ENCODE measurements around the gene MRPL45.
"Not testable (repeated sequence)": the region's sequence is repeated elsewhere in the genome, so short reads cannot be mapped to it uniquely, and the experiment has no call there.

MRPL45 gene
- 7.7 to 13.7 (median 11.9) reads per million in 3 donors for total RNA-seq

DNA sequence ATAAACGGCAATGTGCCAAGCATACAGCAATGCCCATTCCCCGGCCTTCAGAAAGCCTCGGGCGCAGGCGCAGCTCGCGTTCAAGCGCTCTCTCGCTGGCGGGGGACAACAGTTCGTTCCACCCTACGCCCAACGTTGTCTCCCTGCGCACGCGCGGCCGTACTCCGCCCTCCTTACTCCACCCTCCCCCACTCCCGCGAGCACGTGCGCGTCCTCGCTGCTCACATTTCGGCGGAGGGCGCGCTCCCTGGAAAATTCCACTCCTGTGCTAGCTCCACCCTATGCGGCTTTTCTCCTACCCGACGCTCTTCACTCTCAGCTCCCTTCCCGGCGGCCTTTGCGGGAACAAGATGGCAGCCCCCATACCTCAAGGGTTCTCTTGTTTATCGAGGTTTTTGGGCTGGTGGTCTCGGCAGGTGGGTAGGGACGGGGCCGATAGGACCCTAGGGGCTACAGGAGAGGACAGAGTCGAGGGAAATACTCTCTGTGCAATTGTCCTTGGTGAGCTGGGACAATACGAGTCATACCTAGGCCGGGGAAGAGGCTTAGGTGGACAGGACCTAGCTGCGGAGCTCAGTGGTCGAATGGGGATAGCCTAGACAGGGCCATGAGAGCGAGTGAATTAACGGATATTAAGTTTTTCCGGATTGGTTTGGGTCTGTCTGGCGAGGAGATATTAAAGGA lies at the start of gene MRPL45:
MRPL45 (plus strand) TSS at position 335 of the 684 bp plus-strand sequence; CDS start at position 351, 16 bp downstream.
- not testable (repeated sequence) for H3K9me3 ChIP-seq (ENCODE audit: control insufficient read depth, low read length)
- peak within 1 kb of the TSS; percentile 35 for H3K4me3 ChIP-seq (ENCODE audit: insufficient read depth, low read depth, low read length, poor library complexity, severe bottlenecking)
- DNase-seq: peak; percentile 92 to 93 (median 93)

DNA sequence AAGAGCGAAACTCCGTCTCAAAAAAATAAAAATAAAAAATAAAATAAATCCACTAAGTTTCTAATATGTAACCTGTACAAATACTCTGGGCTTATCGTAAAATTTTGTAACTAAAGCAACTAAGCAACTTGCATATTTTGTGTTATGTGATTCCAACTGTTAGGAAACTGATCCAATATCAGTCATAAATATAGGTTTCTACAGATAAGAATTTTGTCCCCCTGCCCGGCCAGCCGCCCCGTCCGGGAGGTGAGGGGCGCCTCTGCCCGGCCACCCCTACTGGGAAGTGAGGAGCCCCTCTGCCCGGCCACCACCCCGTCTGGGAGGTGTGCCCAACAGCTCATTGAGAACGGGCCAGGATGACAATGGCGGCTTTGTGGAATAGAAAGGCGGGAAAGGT lies 43.8 kb upstream of the MRPL45 start:
- not testable (repeated sequence) for H3K27me3 ChIP-seq (replicated peaks; ENCODE audit: control insufficient read depth, insufficient read depth, low read length, poor library complexity, severe bottlenecking); H3K36me3 ChIP-seq (ENCODE audit: control insufficient read depth, insufficient read depth, low read length); H3K9me3 ChIP-seq (ENCODE audit: control insufficient read depth, low read length); DNase-seq; H3K4me3 ChIP-seq (ENCODE audit: insufficient read depth, low read depth, low read length, poor library complexity, severe bottlenecking); H3K4me1 ChIP-seq (ENCODE audit: control insufficient read depth, insufficient read depth, low read length, poor library complexity, severe bottlenecking); H3K27ac ChIP-seq (ENCODE audit: insufficient read depth, low read length, poor library complexity, severe bottlenecking)

More for the DNA sequence above, at the start of gene MRPL45:
- not testable (repeated sequence) for H3K4me1 ChIP-seq (ENCODE audit: control insufficient read depth, insufficient read depth, low read length, poor library complexity, severe bottlenecking); H3K27me3 ChIP-seq (replicated peaks; ENCODE audit: control insufficient read depth, insufficient read depth, low read length, poor library complexity, severe bottlenecking); H3K36me3 ChIP-seq (ENCODE audit: control insufficient read depth, insufficient read depth, low read length)
- peak within 1 kb of the TSS; percentile 69 for H3K27ac ChIP-seq (ENCODE audit: insufficient read depth, low read length, poor library complexity, severe bottlenecking)

DNA sequence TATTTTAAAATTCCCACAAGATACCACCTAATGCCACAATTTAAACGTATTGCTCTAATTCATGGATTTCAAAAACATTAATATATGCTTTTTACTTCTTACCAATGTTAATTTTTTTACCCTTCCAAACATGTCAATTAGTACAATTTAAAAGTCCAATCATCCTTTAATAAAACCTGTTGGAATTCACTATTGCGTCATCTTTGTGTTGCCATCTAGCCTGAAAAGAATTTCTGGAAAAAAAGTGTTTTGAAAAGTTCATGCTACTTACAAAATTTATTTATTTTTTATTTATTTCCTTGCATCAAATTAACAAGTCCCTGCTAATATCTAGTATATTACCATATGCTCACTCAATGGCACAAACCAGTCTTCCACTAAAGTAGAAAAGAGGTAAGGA lies 42.6 kb upstream of the MRPL45 start:
- not testable (repeated sequence) for H3K27me3 ChIP-seq (replicated peaks; ENCODE audit: control insufficient read depth, insufficient read depth, low read length, poor library complexity, severe bottlenecking); DNase-seq; H3K36me3 ChIP-seq (ENCODE audit: control insufficient read depth, insufficient read depth, low read length); H3K4me1 ChIP-seq (ENCODE audit: control insufficient read depth, insufficient read depth, low read length, poor library complexity, severe bottlenecking); H3K9me3 ChIP-seq (ENCODE audit: control insufficient read depth, low read length); H3K4me3 ChIP-seq (ENCODE audit: insufficient read depth, low read depth, low read length, poor library complexity, severe bottlenecking); H3K27ac ChIP-seq (ENCODE audit: insufficient read depth, low read length, poor library complexity, severe bottlenecking)

DNA sequence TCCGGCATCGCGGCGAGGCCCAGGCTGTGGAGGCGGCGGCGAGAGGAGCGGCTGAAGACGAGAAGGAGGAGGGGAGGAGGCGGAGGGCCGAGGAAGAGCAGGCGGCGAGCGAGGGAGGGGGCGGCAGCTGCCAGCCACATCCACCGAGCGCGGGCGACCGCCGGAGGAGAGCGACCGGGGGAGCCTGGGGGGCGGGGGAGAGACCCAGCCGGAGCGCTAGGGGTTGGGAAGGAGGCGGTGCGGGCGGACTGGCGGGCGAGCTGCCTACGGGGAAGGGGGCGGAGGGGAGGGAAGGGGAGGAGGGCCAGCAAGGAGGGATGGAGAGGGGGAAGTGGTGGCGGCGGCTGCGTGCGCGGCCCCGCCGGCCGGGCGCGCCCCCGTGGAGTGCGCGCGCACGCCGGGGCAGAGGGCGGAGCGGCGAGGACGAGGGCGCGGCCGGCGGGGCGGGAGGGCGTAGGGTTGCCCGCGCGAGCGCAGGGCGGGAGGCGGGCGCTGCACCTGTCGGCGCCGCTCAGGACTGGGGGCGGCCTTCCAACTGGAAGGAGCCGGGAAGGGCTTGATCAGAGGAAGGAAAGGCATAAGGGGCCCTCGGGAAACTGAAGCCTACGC lies 39.9 kb upstream of the MRPL45 start:
- peak; percentile 83 to 84 (median 83) for DNase-seq
- peak overlapping the region; percentile 37 for H3K4me3 ChIP-seq (ENCODE audit: insufficient read depth, low read depth, low read length, poor library complexity, severe bottlenecking)
- H3K36me3 ChIP-seq (ENCODE audit: control insufficient read depth, insufficient read depth, low read length); H3K9me3 ChIP-seq (ENCODE audit: control insufficient read depth, low read length); H3K27me3 ChIP-seq (replicated peaks; ENCODE audit: control insufficient read depth, insufficient read depth, low read length, poor library complexity, severe bottlenecking); H3K4me1 ChIP-seq (ENCODE audit: control insufficient read depth, insufficient read depth, low read length, poor library complexity, severe bottlenecking): not testable (repeated sequence)
- peak overlapping the region; percentile 57 for H3K27ac ChIP-seq (ENCODE audit: insufficient read depth, low read length, poor library complexity, severe bottlenecking)

DNA sequence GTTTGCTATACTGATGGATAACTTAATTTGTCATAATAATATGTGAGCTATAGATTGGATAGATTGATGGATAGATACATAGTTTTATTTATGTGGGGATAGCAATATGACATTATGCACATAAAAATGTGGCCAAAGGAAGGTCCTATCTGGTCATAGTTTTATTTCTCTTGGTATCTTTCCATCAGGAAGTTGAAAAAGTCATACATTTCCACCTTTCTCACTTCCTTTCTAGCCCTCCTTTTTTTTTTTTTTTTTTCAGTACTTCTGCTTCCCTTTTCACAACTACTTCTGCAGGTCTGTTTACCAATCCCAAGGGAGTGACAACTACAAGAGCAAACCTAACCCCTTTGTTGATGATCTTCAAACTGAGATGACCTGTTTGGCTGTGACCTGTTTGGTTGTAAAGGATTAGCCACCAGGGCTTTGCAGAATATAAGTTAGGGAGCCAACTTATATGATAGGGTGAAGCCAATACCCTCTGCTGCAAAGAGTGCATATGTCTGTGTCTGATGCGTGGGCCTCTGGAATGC lies 30.9 kb upstream of the MRPL45 start:
- H3K27me3 ChIP-seq (replicated peaks; ENCODE audit: control insufficient read depth, insufficient read depth, low read length, poor library complexity, severe bottlenecking): not testable (repeated sequence)

DNA sequence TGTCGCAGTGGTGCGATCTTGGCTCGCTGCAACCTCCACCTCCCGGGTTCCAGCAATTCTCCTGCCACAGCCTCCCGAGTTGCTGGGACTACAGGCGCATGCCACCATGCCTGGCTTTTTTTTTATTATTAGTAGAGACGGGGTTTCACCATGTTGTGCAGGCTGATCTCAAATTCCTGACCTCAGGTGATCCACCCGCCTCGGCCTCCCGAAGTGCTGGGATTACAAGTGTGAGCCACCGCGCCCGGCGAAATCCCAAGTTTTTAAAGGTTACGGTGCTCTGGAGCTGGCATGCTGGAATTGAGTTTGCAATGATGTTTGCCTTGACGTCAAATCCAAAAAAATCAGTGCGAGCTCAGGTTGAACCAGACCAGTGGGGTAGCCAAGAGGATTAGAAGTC lies 30.4 kb upstream of the MRPL45 start:
- H3K9me3 ChIP-seq (ENCODE audit: control insufficient read depth, low read length); H3K4me1 ChIP-seq (ENCODE audit: control insufficient read depth, insufficient read depth, low read length, poor library complexity, severe bottlenecking); DNase-seq; H3K27ac ChIP-seq (ENCODE audit: insufficient read depth, low read length, poor library complexity, severe bottlenecking); H3K36me3 ChIP-seq (ENCODE audit: control insufficient read depth, insufficient read depth, low read length); H3K27me3 ChIP-seq (replicated peaks; ENCODE audit: control insufficient read depth, insufficient read depth, low read length, poor library complexity, severe bottlenecking); H3K4me3 ChIP-seq (ENCODE audit: insufficient read depth, low read depth, low read length, poor library complexity, severe bottlenecking): not testable (repeated sequence)

More for the DNA sequence above, 30.9 kb upstream of the MRPL45 start:
- not testable (repeated sequence) for H3K4me3 ChIP-seq (ENCODE audit: insufficient read depth, low read depth, low read length, poor library complexity, severe bottlenecking); DNase-seq; H3K4me1 ChIP-seq (ENCODE audit: control insufficient read depth, insufficient read depth, low read length, poor library complexity, severe bottlenecking); H3K36me3 ChIP-seq (ENCODE audit: control insufficient read depth, insufficient read depth, low read length); H3K27ac ChIP-seq (ENCODE audit: insufficient read depth, low read length, poor library complexity, severe bottlenecking); H3K9me3 ChIP-seq (ENCODE audit: control insufficient read depth, low read length)

DNA sequence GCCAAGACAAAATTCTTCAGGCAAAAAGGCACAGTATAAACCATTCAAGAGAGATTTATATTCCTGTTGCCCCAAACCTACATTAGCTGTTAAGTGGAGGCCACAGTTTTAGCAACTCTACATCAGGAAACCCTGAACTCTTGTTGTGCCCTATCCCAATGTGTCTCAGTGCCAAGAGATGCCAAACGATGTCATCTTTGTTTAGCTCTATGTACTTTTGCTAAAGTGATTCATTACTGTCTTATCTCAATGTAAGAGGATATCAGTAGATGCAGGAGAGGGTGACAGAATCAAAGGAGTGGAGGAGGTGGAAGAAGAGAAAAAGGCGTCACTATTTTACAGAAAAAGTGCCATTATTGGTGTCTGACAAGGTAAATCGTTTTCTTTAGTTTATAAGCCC lies 28.8 kb upstream of the MRPL45 start:
- not testable (repeated sequence) for H3K27ac ChIP-seq (ENCODE audit: insufficient read depth, low read length, poor library complexity, severe bottlenecking); H3K9me3 ChIP-seq (ENCODE audit: control insufficient read depth, low read length); H3K27me3 ChIP-seq (replicated peaks; ENCODE audit: control insufficient read depth, insufficient read depth, low read length, poor library complexity, severe bottlenecking); DNase-seq; H3K4me1 ChIP-seq (ENCODE audit: control insufficient read depth, insufficient read depth, low read length, poor library complexity, severe bottlenecking); H3K4me3 ChIP-seq (ENCODE audit: insufficient read depth, low read depth, low read length, poor library complexity, severe bottlenecking); H3K36me3 ChIP-seq (ENCODE audit: control insufficient read depth, insufficient read depth, low read length)

DNA sequence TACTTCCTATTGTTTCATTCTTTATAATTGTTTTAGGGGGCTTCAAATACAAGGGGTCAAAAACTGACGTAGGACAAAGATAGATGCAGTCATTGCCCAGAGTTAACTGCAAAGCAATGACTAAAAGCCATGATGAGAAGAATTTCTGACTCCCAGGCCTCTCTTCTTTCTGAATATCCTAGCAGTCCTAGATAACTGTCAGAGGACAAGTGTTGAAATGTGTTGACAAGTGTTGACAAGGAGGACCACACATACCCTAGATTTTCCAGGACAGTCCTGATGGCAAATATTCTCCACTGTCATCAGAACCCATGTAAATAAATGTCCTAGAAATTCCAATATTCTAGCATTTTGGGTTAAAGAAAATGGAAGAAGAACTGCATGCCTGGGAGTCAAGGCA lies 27.9 kb upstream of the MRPL45 start:
- H3K4me1 ChIP-seq (ENCODE audit: control insufficient read depth, insufficient read depth, low read length, poor library complexity, severe bottlenecking); H3K27ac ChIP-seq (ENCODE audit: insufficient read depth, low read length, poor library complexity, severe bottlenecking); H3K36me3 ChIP-seq (ENCODE audit: control insufficient read depth, insufficient read depth, low read length); H3K4me3 ChIP-seq (ENCODE audit: insufficient read depth, low read depth, low read length, poor library complexity, severe bottlenecking); H3K9me3 ChIP-seq (ENCODE audit: control insufficient read depth, low read length); H3K27me3 ChIP-seq (replicated peaks; ENCODE audit: control insufficient read depth, insufficient read depth, low read length, poor library complexity, severe bottlenecking); DNase-seq: not testable (repeated sequence)

DNA sequence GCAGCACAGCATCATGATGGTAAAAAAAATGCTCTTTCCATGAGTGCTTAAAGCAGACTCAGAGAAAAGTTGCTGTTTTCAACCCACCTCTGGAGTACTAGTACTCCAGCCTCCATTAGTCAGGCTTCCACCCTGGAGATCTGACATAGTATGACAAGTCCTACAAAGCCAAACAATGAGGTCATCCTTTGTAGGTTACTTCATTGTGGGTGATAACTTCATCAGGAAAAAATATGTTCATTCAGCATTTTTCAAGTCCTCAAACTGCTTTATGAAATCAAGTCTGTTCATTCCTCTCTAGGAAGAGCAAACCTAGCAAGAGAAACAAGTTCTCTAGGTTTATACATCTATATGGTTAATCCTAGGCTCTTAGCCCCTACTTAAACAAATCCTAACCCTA lies 27.4 kb upstream of the MRPL45 start:
- not testable (repeated sequence) for H3K36me3 ChIP-seq (ENCODE audit: control insufficient read depth, insufficient read depth, low read length); H3K4me1 ChIP-seq (ENCODE audit: control insufficient read depth, insufficient read depth, low read length, poor library complexity, severe bottlenecking); H3K27ac ChIP-seq (ENCODE audit: insufficient read depth, low read length, poor library complexity, severe bottlenecking); H3K27me3 ChIP-seq (replicated peaks; ENCODE audit: control insufficient read depth, insufficient read depth, low read length, poor library complexity, severe bottlenecking); DNase-seq; H3K4me3 ChIP-seq (ENCODE audit: insufficient read depth, low read depth, low read length, poor library complexity, severe bottlenecking); H3K9me3 ChIP-seq (ENCODE audit: control insufficient read depth, low read length)

DNA sequence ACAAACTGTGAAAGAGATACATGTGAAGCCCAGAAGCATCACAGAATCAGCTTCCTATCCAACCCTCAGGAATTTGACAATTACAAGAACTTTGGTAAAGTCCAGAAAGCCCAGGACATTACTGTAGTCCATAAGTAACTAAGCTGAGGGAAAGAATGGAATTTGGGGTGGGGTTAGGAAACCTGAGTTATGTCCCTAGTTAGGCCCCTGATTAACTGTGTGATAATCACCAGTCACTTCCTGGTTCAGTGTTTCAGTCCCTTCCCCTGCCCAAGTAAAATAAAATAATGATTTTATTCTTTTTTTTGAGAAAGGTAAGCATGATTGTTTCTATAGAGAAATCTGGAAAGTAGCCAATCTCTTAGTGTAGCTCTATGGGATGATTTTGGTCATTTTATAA lies 11.0 kb upstream of the MRPL45 start:
- H3K27ac ChIP-seq (ENCODE audit: insufficient read depth, low read length, poor library complexity, severe bottlenecking); H3K27me3 ChIP-seq (replicated peaks; ENCODE audit: control insufficient read depth, insufficient read depth, low read length, poor library complexity, severe bottlenecking); H3K9me3 ChIP-seq (ENCODE audit: control insufficient read depth, low read length); H3K4me1 ChIP-seq (ENCODE audit: control insufficient read depth, insufficient read depth, low read length, poor library complexity, severe bottlenecking); DNase-seq; H3K36me3 ChIP-seq (ENCODE audit: control insufficient read depth, insufficient read depth, low read length); H3K4me3 ChIP-seq (ENCODE audit: insufficient read depth, low read depth, low read length, poor library complexity, severe bottlenecking): not testable (repeated sequence)

All from effector memory CD4-positive, alpha-beta T cell (primary cell).